Measurements from ENCODE around the gene KDM3B.
"Not testable (repeated sequence)": the region's sequence is repeated elsewhere in the genome, so short reads cannot be mapped to it uniquely, and the experiment has no call there.

KDM3B gene

GRCh38 chr5:138466900-138467710 lies 114.6 kb downstream of the KDM3B start:
- DNase-seq (ENCODE audit: low spot score), result no peak

GRCh38 chr5:138467711-138468132 lies 115.2 kb downstream of the KDM3B start:
- no peak for DNase-seq (ENCODE audit: low spot score)

GRCh38 chr5:138468133-138468965 lies 115.9 kb downstream of the KDM3B start:
- DNase-seq (ENCODE audit: low spot score), result no peak

- no peak for DNase-seq (ENCODE audit: low spot score)
Observed at GRCh38 chr5:138468966-138469539, 116.6 kb downstream of the KDM3B start.

GRCh38 chr5:138469540-138470321 lies 117.2 kb downstream of the KDM3B start:
- no peak for DNase-seq (ENCODE audit: low spot score)

GRCh38 chr5:138470322-138471051 lies 118.0 kb downstream of the KDM3B start:
- no peak for DNase-seq (ENCODE audit: low spot score)

- no peak for DNase-seq (ENCODE audit: low spot score)
Observed at GRCh38 chr5:138471052-138471361, 118.5 kb downstream of the KDM3B start.

GRCh38 chr5:138472353-138472752 lies 119.9 kb downstream of the KDM3B start:
- no peak for DNase-seq (ENCODE audit: low spot score)

GRCh38 chr5:138473151-138473550 lies 120.7 kb downstream of the KDM3B start:
- not testable (repeated sequence) for DNase-seq (ENCODE audit: low spot score)

GRCh38 chr5:138476918-138477317 lies 124.4 kb downstream of the KDM3B start:
- no peak for DNase-seq (ENCODE audit: low spot score)

GRCh38 chr5:138482638-138483037 lies 130.2 kb downstream of the KDM3B start:
- DNase-seq (ENCODE audit: low spot score), result no peak
